Raji (cell line): ENCODE results near the gene CEL.

Experiments
- POLR2A ChIP-seq: IDR thresholded peaks from 2 replicates; pipeline ENCODE4 v1.6.1; 2011; ENCODE audit warnings: low read depth, low read length, control low read depth; ENCODE audit not compliant: insufficient read depth

CEL gene

DNA sequence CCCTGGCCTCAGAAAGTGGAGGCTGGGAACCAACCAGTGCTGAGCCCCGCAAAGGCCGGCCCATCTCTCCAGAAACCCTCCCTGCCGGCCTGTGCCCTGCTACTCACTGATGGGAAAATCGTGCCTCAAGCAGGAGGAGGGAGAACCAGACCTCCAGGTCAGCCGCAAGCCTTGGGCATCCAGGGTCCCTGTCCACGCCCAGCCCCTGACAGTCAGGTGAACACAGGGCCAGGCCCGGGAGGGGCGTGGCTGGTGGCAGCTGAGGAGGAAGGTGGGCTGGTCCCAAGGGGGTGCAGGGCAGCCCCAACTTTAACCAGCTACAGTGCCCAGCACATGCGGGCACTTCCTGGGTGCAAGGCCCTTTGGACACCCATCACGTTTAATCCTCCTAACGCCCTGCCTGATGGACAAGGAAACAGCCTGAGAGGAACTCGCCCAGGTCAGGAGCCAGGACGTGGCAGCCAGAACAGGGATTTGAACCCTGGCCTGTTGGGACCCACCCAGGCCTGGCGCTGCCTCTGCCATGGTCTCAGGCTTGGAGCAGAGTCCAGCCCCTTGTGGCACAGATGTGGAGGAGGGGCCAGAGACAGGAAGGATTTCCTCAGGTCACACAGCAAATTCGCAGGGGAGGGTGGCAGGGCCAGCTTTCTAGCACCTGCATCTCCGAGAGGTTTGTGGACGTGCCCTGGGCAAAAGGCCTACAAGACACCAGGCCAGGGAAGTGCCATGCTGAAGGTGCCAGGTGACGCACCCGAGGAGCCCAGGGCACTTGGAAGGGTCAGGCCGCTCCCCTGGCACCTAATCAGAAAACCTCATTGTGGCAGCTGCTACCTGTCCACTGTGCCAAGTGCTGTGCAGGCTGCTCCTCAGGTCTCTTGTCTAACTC, 54.8 kb downstream of the CEL start:
- TF ChIP-seq POLR2A, result no peak

DNA sequence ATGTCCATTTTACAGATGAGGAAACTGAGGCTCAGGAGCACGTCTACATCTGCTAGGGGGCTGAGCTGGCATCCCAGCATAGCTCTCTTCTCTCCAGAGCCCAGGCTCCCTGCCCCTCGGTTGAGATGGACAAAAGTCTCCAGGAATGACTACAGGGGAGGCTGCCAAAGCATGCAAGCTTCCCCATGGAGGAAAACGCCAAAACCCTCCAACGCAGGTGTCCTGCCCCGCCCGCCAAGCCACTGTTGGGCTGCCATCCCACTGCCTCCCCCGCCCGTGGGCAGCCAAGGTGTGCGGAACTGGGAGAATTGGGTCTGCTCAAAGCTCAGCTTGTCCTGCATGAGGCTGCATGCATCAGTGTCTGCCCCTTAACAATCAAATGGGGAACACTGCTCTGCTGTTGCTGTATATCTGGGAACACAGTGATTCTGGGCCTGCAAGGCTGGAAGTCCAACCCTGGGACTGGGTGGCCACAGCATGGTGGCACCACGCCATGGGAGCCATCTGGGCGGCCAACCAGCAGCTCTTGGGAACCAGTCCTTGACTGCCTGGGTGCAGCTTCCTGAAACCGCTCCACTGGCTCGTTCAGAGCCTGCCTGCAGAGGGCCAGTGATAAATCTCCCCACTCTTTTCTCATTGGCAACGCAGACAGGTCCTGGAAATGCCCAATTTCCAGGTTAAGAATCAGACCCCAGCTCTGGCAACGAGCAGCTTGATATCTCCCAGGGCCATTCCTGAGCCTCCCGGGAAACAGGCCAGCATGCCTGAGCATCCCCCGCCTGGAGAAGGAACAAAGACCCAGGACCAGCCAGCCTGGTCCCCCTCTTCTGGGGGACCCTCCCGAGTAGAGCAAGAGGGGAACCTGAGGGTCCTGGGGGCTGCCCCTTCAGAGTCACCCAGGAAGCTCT, 55.7 kb downstream of the CEL start:
- TF ChIP-seq POLR2A, result no peak

DNA sequence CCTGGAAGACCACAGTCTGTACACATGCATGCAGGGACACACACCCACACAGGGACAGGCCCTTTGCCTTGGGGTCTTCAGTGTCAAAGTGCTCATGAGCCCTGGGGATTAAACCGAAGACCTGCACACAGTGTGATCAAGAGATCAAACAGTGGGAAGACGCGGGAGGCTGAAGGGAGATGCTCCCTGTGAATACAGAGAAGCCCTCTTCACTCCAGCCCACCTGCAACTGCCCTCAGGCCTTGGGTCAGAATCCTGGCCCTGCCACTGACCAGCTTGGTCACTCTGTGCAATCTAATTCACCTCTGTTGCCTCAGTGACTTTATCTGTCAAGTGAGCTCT, 56.4 kb downstream of the CEL start:
- TF ChIP-seq POLR2A, result no peak

GRCh38 chr9:133118568-133118967, 56.8 kb downstream of the CEL start:
- no peak for TF ChIP-seq POLR2A

DNA sequence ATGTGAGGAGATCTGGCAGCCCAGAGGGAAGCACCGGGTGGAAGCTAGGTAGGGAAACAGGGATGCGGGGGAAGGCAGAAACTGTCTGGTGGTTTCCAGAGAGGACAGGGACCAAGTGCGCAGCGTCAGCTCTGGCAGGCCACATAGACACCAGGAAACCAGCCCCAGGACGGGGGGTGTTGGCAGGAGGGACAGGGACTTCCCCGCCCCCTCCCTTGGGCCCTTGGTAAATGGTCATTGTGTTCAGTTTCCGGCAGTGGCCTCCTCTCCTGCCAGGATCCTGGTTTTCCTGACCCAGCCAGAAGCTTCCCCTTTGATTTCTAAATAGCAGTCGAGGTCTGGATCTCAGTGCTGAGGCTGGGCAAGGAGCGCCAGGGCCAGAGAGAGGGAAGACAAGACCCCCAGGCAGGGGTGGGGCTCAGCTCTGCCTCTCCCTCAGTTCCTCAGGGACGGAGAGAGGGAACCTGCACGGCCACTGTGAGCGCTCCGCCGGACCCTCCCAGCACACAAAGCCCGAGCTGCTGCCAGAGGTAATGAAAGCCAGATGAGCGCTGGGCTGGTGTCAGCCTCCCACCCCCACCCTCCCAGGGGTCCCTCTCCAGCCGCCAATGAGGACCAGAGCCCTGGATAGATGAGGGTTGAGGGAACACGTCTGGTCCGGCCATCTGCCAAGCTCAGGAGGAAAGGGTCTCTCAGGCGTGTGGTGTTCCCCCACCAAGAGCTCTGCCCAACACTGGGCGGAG, 57.5 kb downstream of the CEL start:
- no peak for TF ChIP-seq POLR2A

GRCh38 chr9:133119846-133120500, 58.2 kb downstream of the CEL start:
- TF ChIP-seq POLR2A, result no peak

- 0 out of 2 replicates have a peak, but pooled peaks have one; percentile 43 for TF ChIP-seq POLR2A
These were observed 58.9 kb downstream of the CEL start for GRCh38 chr9:133120501-133121197.
